ENCODE results near the gene WDR86.

DNA sequence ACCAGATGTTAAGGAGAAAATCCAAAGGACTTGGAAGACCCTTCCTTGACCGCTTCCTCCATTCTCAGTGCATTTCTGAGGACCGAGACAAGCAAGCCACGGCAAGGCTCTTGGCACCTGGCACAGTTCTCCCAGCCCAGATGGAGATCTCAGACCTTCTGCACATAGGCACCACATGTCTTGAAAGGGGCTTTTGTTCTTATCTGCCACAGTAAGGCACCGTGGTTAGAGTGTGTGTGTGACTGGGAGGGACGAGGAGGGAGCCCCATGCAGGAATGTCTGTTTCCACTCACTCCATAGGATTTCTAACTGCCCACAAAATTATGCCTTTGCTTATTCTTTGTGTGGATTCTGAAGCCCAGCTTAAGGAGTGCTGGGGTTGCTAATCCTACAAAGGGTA lies 10.3 kb upstream of the WDR86 start:
- TF ChIP-seq EZH2 (IDR thresholded peaks at IDR 0.05; ENCODE audit: borderline replicate concordance, insufficient read depth, low read length, poor library complexity, severe bottlenecking) (no peak), EP300 (conservative IDR thresholded peaks at IDR 0.05; ENCODE audit: poor library complexity, severe bottlenecking) (no peak), RAD21 (conservative IDR thresholded peaks at IDR 0.05) (no peak), POLR2AphosphoS5 (IDR thresholded peaks at IDR 0.05) (no peak), SMC3 (conservative IDR thresholded peaks at IDR 0.05; ENCODE audit: poor library complexity) (no peak), TAF1 (IDR thresholded peaks at IDR 0.05; ENCODE audit: low read depth) (no peak), MXI1 (conservative IDR thresholded peaks at IDR 0.05; ENCODE audit: poor library complexity, severe bottlenecking) (no peak)
- TF ChIP-seq, protein P1, sequence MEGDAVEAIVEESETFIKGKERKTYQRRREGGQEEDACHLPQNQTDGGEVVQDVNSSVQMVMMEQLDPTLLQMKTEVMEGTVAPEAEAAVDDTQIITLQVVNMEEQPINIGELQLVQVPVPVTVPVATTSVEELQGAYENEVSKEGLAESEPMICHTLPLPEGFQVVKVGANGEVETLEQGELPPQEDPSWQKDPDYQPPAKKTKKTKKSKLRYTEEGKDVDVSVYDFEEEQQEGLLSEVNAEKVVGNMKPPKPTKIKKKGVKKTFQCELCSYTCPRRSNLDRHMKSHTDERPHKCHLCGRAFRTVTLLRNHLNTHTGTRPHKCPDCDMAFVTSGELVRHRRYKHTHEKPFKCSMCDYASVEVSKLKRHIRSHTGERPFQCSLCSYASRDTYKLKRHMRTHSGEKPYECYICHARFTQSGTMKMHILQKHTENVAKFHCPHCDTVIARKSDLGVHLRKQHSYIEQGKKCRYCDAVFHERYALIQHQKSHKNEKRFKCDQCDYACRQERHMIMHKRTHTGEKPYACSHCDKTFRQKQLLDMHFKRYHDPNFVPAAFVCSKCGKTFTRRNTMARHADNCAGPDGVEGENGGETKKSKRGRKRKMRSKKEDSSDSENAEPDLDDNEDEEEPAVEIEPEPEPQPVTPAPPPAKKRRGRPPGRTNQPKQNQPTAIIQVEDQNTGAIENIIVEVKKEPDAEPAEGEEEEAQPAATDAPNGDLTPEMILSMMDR (IDR thresholded peaks at IDR 0.05; ENCODE audit: poor library complexity, severe bottlenecking): no peak
- TF ChIP-seq, protein P2, sequence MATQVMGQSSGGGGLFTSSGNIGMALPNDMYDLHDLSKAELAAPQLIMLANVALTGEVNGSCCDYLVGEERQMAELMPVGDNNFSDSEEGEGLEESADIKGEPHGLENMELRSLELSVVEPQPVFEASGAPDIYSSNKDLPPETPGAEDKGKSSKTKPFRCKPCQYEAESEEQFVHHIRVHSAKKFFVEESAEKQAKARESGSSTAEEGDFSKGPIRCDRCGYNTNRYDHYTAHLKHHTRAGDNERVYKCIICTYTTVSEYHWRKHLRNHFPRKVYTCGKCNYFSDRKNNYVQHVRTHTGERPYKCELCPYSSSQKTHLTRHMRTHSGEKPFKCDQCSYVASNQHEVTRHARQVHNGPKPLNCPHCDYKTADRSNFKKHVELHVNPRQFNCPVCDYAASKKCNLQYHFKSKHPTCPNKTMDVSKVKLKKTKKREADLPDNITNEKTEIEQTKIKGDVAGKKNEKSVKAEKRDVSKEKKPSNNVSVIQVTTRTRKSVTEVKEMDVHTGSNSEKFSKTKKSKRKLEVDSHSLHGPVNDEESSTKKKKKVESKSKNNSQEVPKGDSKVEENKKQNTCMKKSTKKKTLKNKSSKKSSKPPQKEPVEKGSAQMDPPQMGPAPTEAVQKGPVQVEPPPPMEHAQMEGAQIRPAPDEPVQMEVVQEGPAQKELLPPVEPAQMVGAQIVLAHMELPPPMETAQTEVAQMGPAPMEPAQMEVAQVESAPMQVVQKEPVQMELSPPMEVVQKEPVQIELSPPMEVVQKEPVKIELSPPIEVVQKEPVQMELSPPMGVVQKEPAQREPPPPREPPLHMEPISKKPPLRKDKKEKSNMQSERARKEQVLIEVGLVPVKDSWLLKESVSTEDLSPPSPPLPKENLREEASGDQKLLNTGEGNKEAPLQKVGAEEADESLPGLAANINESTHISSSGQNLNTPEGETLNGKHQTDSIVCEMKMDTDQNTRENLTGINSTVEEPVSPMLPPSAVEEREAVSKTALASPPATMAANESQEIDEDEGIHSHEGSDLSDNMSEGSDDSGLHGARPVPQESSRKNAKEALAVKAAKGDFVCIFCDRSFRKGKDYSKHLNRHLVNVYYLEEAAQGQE (IDR thresholded peaks at IDR 0.05; ENCODE audit: borderline replicate concordance): no peak

Measured in neural cell (in vitro differentiated cells).